GM23338 (cell line): ENCODE data around the gene LIPA.

Experiments
- CREB1 ChIP-seq: fragments of 250-450 bp; sonication (Bioruptor Pico); IDR thresholded peaks from 2 replicates; pipeline ENCODE4 v1.5.0; 2020; ENCODE audit warnings: low read depth, mild to moderate bottlenecking, moderate library complexity
- CTCF ChIP-seq, 2 experiments: fragments of 200-600 bp in 1 of 2; sonication (generic) in 1 of 2; conservative IDR thresholded peaks; 2 replicates each; pipeline versions ENCODE4 v1.5.1 to v1.6.1; 2016 to 2017; ENCODE audit warnings: antibody characterized with exemption in 2 of 2, low read depth in 2 of 2, mild to moderate bottlenecking in 2 of 2, moderate library complexity in 1 of 2
- EZH2 ChIP-seq: fragments of 200-600 bp; sonication (generic); IDR thresholded peaks from one replicate; pipeline ENCODE4 v1.8.0; 2017; ENCODE audit warnings: antibody characterized with exemption, mild to moderate bottlenecking, low read depth; ENCODE audit not compliant: unreplicated experiment
- EZH2phosphoT487 ChIP-seq: fragments of 200-600 bp; sonication (generic); IDR thresholded peaks from one replicate; pipeline ENCODE4 v1.8.1; 2018; ENCODE audit warnings: antibody characterized with exemption; ENCODE audit not compliant: unreplicated experiment
- JUNB ChIP-seq: IDR thresholded peaks from one replicate; pipeline ENCODE4 v1.6.1; 2016; ENCODE audit warnings: antibody characterized with exemption; ENCODE audit not compliant: unreplicated experiment
- NANOG ChIP-seq: IDR thresholded peaks from 2 replicates; pipeline ENCODE4 v1.6.1; 2016; ENCODE audit warnings: antibody characterized with exemption, borderline replicate concordance
- POLR2AphosphoS5 ChIP-seq: IDR thresholded peaks from 2 replicates; pipeline ENCODE4 v1.6.1; 2016; ENCODE audit warnings: antibody characterized with exemption, low read depth
- STAT1 ChIP-seq: IDR thresholded peaks from one replicate; pipeline ENCODE4 v1.6.1; 2016; ENCODE audit warnings: antibody characterized with exemption; ENCODE audit not compliant: unreplicated experiment
- TF ChIP-seq, protein P1 (sequence below): IDR thresholded peaks from one replicate; pipeline ENCODE4 v1.6.1; 2018; ENCODE audit warnings: antibody characterized with exemption; ENCODE audit not compliant: unreplicated experiment

DNA sequence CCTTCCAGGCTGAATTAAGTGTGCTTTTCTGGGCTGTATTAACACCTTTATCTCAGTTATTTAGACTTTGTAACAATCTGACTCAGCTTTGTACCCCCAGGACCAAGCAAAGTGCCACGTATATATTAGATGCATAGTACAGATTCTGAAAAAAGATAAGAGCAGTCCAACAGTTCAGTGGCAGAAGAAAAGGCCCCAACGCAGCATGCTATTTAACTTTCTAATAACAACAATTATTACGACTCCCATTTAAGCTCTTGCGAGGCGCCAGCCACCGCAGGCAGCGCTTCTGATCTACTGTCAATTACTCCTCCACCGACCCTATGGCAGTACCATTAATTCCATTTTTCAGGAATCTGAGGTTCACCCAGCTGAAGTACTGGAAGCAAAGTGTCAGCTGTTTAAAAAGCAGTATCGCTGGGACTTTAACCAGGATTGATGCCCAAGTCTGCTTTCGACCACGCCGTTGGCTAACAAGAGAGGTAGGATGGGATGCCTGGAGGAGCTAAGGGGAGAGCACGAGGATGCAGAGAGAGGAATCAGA is 638 bp downstream of the LIPA start:
- TF ChIP-seq CTCF (conservative IDR thresholded peaks at IDR 0.05; ENCODE audit: low read depth in 2 of 2) = no peak
- TF ChIP-seq POLR2AphosphoS5 = no peak
- TF ChIP-seq EZH2phosphoT487 = no peak
- TF ChIP-seq, protein P1, sequence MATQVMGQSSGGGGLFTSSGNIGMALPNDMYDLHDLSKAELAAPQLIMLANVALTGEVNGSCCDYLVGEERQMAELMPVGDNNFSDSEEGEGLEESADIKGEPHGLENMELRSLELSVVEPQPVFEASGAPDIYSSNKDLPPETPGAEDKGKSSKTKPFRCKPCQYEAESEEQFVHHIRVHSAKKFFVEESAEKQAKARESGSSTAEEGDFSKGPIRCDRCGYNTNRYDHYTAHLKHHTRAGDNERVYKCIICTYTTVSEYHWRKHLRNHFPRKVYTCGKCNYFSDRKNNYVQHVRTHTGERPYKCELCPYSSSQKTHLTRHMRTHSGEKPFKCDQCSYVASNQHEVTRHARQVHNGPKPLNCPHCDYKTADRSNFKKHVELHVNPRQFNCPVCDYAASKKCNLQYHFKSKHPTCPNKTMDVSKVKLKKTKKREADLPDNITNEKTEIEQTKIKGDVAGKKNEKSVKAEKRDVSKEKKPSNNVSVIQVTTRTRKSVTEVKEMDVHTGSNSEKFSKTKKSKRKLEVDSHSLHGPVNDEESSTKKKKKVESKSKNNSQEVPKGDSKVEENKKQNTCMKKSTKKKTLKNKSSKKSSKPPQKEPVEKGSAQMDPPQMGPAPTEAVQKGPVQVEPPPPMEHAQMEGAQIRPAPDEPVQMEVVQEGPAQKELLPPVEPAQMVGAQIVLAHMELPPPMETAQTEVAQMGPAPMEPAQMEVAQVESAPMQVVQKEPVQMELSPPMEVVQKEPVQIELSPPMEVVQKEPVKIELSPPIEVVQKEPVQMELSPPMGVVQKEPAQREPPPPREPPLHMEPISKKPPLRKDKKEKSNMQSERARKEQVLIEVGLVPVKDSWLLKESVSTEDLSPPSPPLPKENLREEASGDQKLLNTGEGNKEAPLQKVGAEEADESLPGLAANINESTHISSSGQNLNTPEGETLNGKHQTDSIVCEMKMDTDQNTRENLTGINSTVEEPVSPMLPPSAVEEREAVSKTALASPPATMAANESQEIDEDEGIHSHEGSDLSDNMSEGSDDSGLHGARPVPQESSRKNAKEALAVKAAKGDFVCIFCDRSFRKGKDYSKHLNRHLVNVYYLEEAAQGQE = no peak
- no peak for TF ChIP-seq CREB1
- TF ChIP-seq NANOG = no peak
- no peak for TF ChIP-seq EZH2
- no peak for TF ChIP-seq STAT1
- TF ChIP-seq JUNB = no peak
